A549 treated with Mapracorat at 1 μM for 4 hours (cell line): ENCODE measurements around the gene WFDC10B. TPM values are rescaled to one million over a fixed set of nuclear protein-coding genes. Genes with fewer than 3 reads are reported as not detected.

Source experiments
- total RNA-seq: library from RNA; stranded (reverse); fragments of 200-300 nt; extraction: Qiagen RNA extraction; gene quantifications from 5 replicates; pipeline ENCODE4 v1.2.3, GENCODE V29; 2022

The WFDC10B gene
- total RNA-seq = not detected in 5 replicates

DNA sequence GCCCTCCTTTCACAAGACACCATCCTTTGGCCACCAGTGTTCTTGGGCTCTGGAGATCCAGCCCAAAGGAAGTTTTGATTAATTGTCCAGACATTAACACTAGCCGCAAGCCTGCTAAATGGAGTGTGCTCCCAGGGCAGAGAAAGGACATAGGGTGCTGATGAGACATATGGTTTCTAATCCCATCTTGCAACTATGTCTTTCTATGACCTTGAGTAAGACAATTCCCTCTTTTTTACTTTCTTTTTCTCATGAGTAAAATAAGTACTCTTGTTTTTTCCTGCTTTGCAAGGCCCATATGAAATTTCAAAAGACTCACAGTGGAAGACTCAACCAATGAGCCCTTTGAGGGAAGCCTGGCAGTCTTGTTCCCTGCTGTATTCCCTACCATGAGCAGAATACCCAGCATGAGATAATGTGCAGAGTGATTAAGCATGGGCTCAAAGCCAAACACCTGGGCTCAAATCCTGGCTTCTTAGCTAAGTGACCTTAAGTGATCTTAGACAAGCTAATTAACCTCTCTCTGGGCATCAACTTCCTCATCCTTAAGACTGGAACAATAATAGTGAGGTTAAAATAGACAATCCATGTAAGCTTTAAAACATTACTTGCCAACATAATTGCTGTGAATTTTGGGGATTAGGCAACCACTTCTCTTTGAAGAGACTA, at the start of gene WFDC10B:
Gene WFDC10B, minus strand, starts transcription at position 51 of the 669 bp plus-strand sequence. CDS start 19,027 bp downstream, outside the sequence.

DNA sequence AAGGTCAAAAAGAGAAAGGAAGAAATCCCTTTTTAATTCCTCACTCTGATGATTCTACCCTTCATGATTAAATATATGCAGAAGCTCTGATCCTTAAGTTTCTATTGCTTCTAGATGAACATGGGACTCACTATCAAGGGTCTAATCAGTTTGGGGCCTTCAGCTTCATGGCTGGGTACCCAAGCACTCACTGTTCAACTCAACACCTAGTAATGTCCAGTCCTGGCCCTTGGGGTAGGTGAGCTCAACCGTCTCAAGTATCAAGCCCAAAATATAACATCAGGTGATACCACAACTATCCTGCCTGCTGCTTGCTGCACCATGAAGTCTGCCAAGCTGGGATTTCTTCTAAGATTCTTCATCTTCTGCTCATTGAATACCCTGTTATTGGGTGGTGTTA, 17.2 kb upstream of the WFDC10B start, which contains the start of gene SPINT4:
Gene SPINT4, plus strand, starts transcription at position 301 of the 400 bp plus-strand sequence. Its CDS starts 21 bp downstream, at position 322.

DNA sequence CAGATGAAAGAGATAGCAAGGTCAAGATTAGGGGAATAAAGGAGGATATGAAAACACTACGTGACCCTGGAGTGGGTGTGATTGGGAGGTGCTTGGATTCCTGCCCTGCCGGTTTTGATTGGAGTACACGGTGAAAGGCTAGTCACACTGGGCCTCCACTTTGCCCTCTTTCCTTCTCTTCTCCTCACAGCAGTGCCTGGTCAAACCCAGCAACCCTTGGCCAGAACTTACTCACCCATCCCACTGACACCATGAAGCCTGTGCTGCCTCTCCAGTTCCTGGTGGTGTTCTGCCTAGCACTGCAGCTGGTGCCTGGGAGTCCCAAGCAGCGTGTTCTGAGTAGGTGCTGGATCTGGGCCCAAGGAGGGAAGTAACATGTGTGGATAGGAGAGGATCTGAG, 2.9 kb downstream of the WFDC10B start, which contains the start of gene WFDC13:
Gene WFDC13, plus strand, starts transcription at position 166 of the 400 bp plus-strand sequence. Its CDS starts 86 bp downstream, at position 252.

DNA sequence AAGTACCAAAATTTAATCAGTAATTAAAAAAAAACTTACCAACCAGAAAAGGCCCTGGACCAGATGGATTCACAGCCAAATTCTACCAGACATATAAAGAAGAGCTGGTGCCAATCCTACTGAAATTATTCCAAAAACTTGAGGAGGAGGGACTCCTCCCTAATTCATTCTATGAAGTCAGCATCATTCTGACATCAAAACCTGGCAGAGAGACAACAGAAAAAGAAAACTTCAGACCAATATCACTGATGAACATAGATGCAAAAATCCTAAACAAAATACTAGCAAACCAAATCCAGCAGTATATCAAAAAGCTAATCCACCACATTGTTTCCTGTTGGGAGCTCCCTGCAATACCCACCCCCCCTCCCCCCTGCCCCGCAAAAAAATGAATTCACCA, 34.7 kb downstream of the WFDC10B start, which contains the start of gene WFDC11:
Gene WFDC11, minus strand, starts transcription at position 101 of the 400 bp plus-strand sequence. CDS start 19,639 bp downstream, outside the sequence.

Other genes starting within 250 kb of the WFDC10B start
- gene WFDC2, start 235.3 kb downstream of the WFDC10B start, total RNA-seq = not detected in 5 replicates
- gene SPINT3, start 189.4 kb downstream of the WFDC10B start, total RNA-seq = not detected in 5 replicates
- not detected in 5 replicates for gene WFDC6, start 165.5 kb downstream of the WFDC10B start, total RNA-seq
- not detected in 5 replicates for gene EPPIN, start 157.6 kb downstream of the WFDC10B start, total RNA-seq
- gene WFDC8, start 125.7 kb downstream of the WFDC10B start, total RNA-seq = not detected in 5 replicates
- gene WFDC10A, start 75.3 kb downstream of the WFDC10B start, total RNA-seq = not detected in 5 replicates
- gene WFDC9, start 73.7 kb downstream of the WFDC10B start, total RNA-seq = not detected in 5 replicates
- not detected in 5 replicates for gene WFDC11, start 34.8 kb downstream of the WFDC10B start, total RNA-seq
- not detected in 5 replicates for gene WFDC13, start 3.0 kb downstream of the WFDC10B start, total RNA-seq
- not detected in 5 replicates for gene SPINT4, start 17.3 kb upstream of the WFDC10B start, total RNA-seq
- 0.44 TPM in 1 of 5 replicates, not detected in the others for gene WFDC3, start 86.9 kb upstream of the WFDC10B start, total RNA-seq
- 32.1 to 37.5 TPM (median 35.7 TPM) in 5 replicates for gene DNTTIP1, start 86.9 kb upstream of the WFDC10B start, total RNA-seq
- gene UBE2C, start 107.6 kb upstream of the WFDC10B start, total RNA-seq = 215 to 248 TPM (median 240 TPM) in 5 replicates
- 0.28 TPM in 1 of 5 replicates, not detected in the others for gene TNNC2, start 122.3 kb upstream of the WFDC10B start, total RNA-seq
- gene SNX21, start 128.8 kb upstream of the WFDC10B start, total RNA-seq = 7.8 to 11.6 TPM (median 10.7 TPM) in 5 replicates
- 14.5 to 20.5 TPM (median 19.7 TPM) in 5 replicates for gene ACOT8, start 152.4 kb upstream of the WFDC10B start, total RNA-seq
- gene ZSWIM3, start 152.6 kb upstream of the WFDC10B start, total RNA-seq = 1.3 to 1.9 TPM (median 1.7 TPM) in 5 replicates
- 4.8 to 5.9 TPM (median 5.8 TPM) in 5 replicates for gene ZSWIM1, start 176.2 kb upstream of the WFDC10B start, total RNA-seq
- 0.19 to 0.53 TPM (median 0.40 TPM) in 3 of 5 replicates, not detected in the others for gene SPATA25, start 182.6 kb upstream of the WFDC10B start, total RNA-seq
- 0.61 to 1.7 TPM (median 0.94 TPM) in 5 replicates for gene NEURL2, start 186.2 kb upstream of the WFDC10B start, total RNA-seq
- 94.8 to 123 TPM (median 110 TPM) in 5 replicates for gene CTSA, start 186.3 kb upstream of the WFDC10B start, total RNA-seq
- gene PLTP, start 207.1 kb upstream of the WFDC10B start, total RNA-seq = 1.6 to 2.0 TPM (median 1.8 TPM) in 5 replicates
- 27.8 to 35.7 TPM (median 33.3 TPM) in 5 replicates for gene PCIF1, start 229.7 kb upstream of the WFDC10B start, total RNA-seq